CD14-positive monocyte (primary cell): Measurements from ENCODE around the gene CRAMP1. TPM values are rescaled to one million over a fixed set of nuclear protein-coding genes. Genes with fewer than 3 reads are reported as not detected.

ENCODE experiments used
- DNase-seq, 3 donors: peaks; one replicate each; pipeline ENCODE4 v3.0.0-alpha.2; 2011 to 2022
- H2AFZ ChIP-seq: 2 replicates; pipeline ENCODE4 v1.6.0; 2012; ENCODE audit warnings: mild to moderate bottlenecking, low read depth, low read length, inconsistent platforms; ENCODE audit not compliant: insufficient read depth, poor library complexity, severe bottlenecking
- H3K27ac ChIP-seq, 2 donors: 1 replicate in 1 of 2; 2 replicates in 1 of 2; pipeline ENCODE4 v1.5.1; 2012 to 2013; ENCODE audit warnings: low read length in 2 of 2, control low read depth in 1 of 2, inconsistent platforms in 1 of 2, low read depth in 1 of 2, mild to moderate bottlenecking in 1 of 2
- H3K27me3 ChIP-seq, 2 donors: one replicate each; pipeline versions ENCODE4 v1.6.0 to v1.6.1; 2011 to 2013; ENCODE audit warnings: low read length in 2 of 2; ENCODE audit not compliant: control insufficient read depth in 2 of 2, insufficient read depth in 2 of 2
- H3K36me3 ChIP-seq, 2 donors: replicated peaks in 1 of 2; 1 replicate in 1 of 2; 2 replicates in 1 of 2; pipeline versions ENCODE4 v1.5.1 to v1.6.1; 2012 to 2013; ENCODE audit warnings: low read length in 2 of 2, control low read depth in 1 of 2, inconsistent platforms in 1 of 2, mild to moderate bottlenecking in 1 of 2; ENCODE audit not compliant: insufficient read depth in 2 of 2, control insufficient read depth in 1 of 2
- H3K4me1 ChIP-seq, 2 donors: 1 replicate in 1 of 2; 2 replicates in 1 of 2; pipeline versions ENCODE4 v1.5.1 to v1.6.1; 2012 to 2013; ENCODE audit warnings: low read length in 2 of 2, control low read depth in 1 of 2, inconsistent platforms in 1 of 2, mild to moderate bottlenecking in 1 of 2, moderate library complexity in 1 of 2; ENCODE audit not compliant: insufficient read depth in 2 of 2, control insufficient read depth in 1 of 2
- H3K4me2 ChIP-seq: replicated peaks from 2 replicates; pipeline ENCODE3; 2012; ENCODE audit warnings: low read length, moderate library complexity, mild to moderate bottlenecking; ENCODE audit not compliant: poor library complexity, severe bottlenecking; ENCODE audit errors: extremely low read depth
- H3K4me3 ChIP-seq, 3 experiments: fragments of 200-600 bp in 1 of 3; sonication (generic) in 1 of 3; replicated peaks in 1 of 3; 1 replicate in 2 of 3; 2 replicates in 1 of 3; pipeline ENCODE4 v1.5.1; 2011 to 2013; ENCODE audit warnings: low read length in 3 of 3, mild to moderate bottlenecking in 3 of 3, control low read depth in 2 of 3, low read depth in 2 of 3, inconsistent platforms in 1 of 3, moderate library complexity in 1 of 3
- H3K79me2 ChIP-seq: 2 replicates; pipeline ENCODE4 v1.6.0; 2012; ENCODE audit warnings: mild to moderate bottlenecking, control low read depth, inconsistent platforms, low read length, moderate library complexity; ENCODE audit not compliant: insufficient read depth
- H3K9ac ChIP-seq: 2 replicates; pipeline ENCODE4 v1.6.0; 2017; ENCODE audit warnings: low read length, mild to moderate bottlenecking; ENCODE audit not compliant: insufficient read depth, poor library complexity, severe bottlenecking
- H3K9me3 ChIP-seq, 2 donors: replicated peaks in 1 of 2; 1 replicate in 1 of 2; 2 replicates in 1 of 2; pipeline versions ENCODE4 v1.5.1 to v1.6.1; 2012 to 2013; ENCODE audit warnings: low read length in 2 of 2, control low read depth in 1 of 2; ENCODE audit not compliant: control insufficient read depth in 1 of 2, insufficient read depth in 1 of 2
- H4K20me1 ChIP-seq: 2 replicates; pipeline ENCODE4 v1.6.0; 2012; ENCODE audit warnings: mild to moderate bottlenecking, low read length, control low read depth, moderate library complexity; ENCODE audit not compliant: insufficient read depth
- H3K27ac Mint-ChIP-seq, 7 donors: one replicate each; pipeline ENCODE4 v1.8.0; 2020; ENCODE audit warnings: mild to moderate bottlenecking in 7 of 7, mixed read lengths in 7 of 7, moderate library complexity in 6 of 7, inconsistent platforms in 2 of 7
- H3K27me3 Mint-ChIP-seq, 3 donors: one replicate each; pipeline ENCODE4 v1.8.0; 2021 to 2022; ENCODE audit warnings: low read depth in 3 of 3, mild to moderate bottlenecking in 3 of 3, mixed read lengths in 3 of 3, moderate library complexity in 3 of 3, inconsistent platforms in 1 of 3
- H3K36me3 Mint-ChIP-seq, 2 donors: one replicate each; pipeline ENCODE4 v1.8.0; 2020; ENCODE audit warnings: mixed read lengths in 2 of 2, inconsistent platforms in 1 of 2, mild to moderate bottlenecking in 1 of 2
- H3K4me1 Mint-ChIP-seq: one replicate; pipeline ENCODE4 v1.8.0; 2020; ENCODE audit warnings: mild to moderate bottlenecking, mixed read lengths
- H3K4me3 Mint-ChIP-seq, 2 donors: one replicate each; pipeline ENCODE4 v1.8.0; 2020; ENCODE audit warnings: mild to moderate bottlenecking in 2 of 2, mixed read lengths in 2 of 2, moderate library complexity in 1 of 2
- H3K9me3 Mint-ChIP-seq, 7 donors: one replicate each; pipeline ENCODE4 v1.8.0; 2020 to 2022; ENCODE audit warnings: mixed read lengths in 7 of 7, mild to moderate bottlenecking in 6 of 7, moderate library complexity in 6 of 7, inconsistent platforms in 2 of 7
- CTCF ChIP-seq: fragments of 200-600 bp; IDR thresholded peaks from one replicate; pipeline ENCODE4 v1.8.0; 2022; ENCODE audit warnings: antibody characterized with exemption, mild to moderate bottlenecking
- WGBS: methylation state at CpG from one replicate; pipeline ENCODE4 v1.1.5; 2013; ENCODE audit warnings: missing lambda C conversion rate; ENCODE audit not compliant: insufficient coverage; 5-methylcytosine and 5-hydroxymethylcytosine counted together
- intact Hi-C, 2 donors: fragments of 100-400 bp; cut with micrococcal nuclease; formaldehyde crosslinking; loops; one replicate each; pipeline versions ENCODE4 v1.15.0 to v1.15.1; 2023
- polyA plus RNA-seq, 3 donors: library from polyadenylated mRNA; depleted of rRNA in 1 of 3; unstranded in 2 of 3; stranded (reverse) in 1 of 3; fragments of 300-500 nt in 2 of 3; fragments of >200 nt in 1 of 3; fragmentation: Illumina TruSeq in 2 of 3; gene quantifications; 1 replicate in 2 of 3; 2 replicates in 1 of 3; pipeline ENCODE4 v1.2.3, GENCODE V29; 2012 to 2021

CRAMP1 gene
- polyA plus RNA-seq, 3 donors: 0.46 to 12.3 (median 1.0) TPM

- Histone ChIP-seq H3K4me3 (no peak overlapping the region), H3K4me1 (no peaks in the 10 kb centered on the region)
- intact Hi-C loops: no loop called here
These were observed 27.2 kb upstream of the CRAMP1 start for GRCh38 chr16:1584926-1585484.

GRCh38 chr16:1590366-1590765 is 21.8 kb upstream of the CRAMP1 start:
- DNase-seq: no peak
- intact Hi-C loops: no loop called here
- no peaks in the 10 kb centered on the region for H4K20me1 ChIP-seq
- no peaks in the 10 kb centered on the region for H3K36me3 ChIP-seq
- H3K27me3 Mint-ChIP-seq: peaks cover 0 to 2% (median 0%) of the 10 kb centered on the region in 3 donors
- no peak overlapping the region for H2AFZ ChIP-seq
- no peaks in the 10 kb centered on the region for H3K79me2 ChIP-seq
- H3K9me3 ChIP-seq: no peaks in the 10 kb centered on the region
- peaks cover 2% of the 10 kb centered on the region for H3K4me1 Mint-ChIP-seq
- H3K9ac ChIP-seq: no peak overlapping the region
- H3K4me2 ChIP-seq: no peak overlapping the region
- WGBS: 97% methylated on average over 5 of the region's 6 CpGs
- H3K4me3 Mint-ChIP-seq: no peak overlapping the region
- no peaks in the 10 kb centered on the region for H3K9me3 Mint-ChIP-seq
- H3K27ac Mint-ChIP-seq: peak overlapping the region in 1 of 7 donors; percentile 77
- TF ChIP-seq CTCF: no peak
- no peaks in the 10 kb centered on the region for H3K27me3 ChIP-seq
- H3K36me3 Mint-ChIP-seq: peaks cover 1 to 3% of the 10 kb centered on the region in 2 donors
- peaks cover 0 to 2% of the 10 kb centered on the region in 2 donors for H3K4me1 ChIP-seq
- no peak overlapping the region for H3K27ac ChIP-seq
- H3K4me3 ChIP-seq: no peak overlapping the region

More at GRCh38 chr16:1584926-1585484, 27.2 kb upstream of the CRAMP1 start:
- no peak for DNase-seq
- Mint-ChIP-seq H3K27me3 (peaks cover 0 to 2% (median 0%) of the 10 kb centered on the region in 3 donors), H3K9me3 (peaks cover 0 to 2% (median 0%) of the 10 kb centered on the region in 7 donors), H3K4me3 (no peak overlapping the region), H3K4me1 (peaks cover 2% of the 10 kb centered on the region), H3K27ac (no peak overlapping the region), H3K36me3 (peaks cover 0 to 10% of the 10 kb centered on the region in 2 donors)
- WGBS: 86% methylated on average over 5 of the region's 8 CpGs
- no peak overlapping the region for H2AFZ ChIP-seq
- no peaks in the 10 kb centered on the region for H4K20me1 ChIP-seq
- no peaks in the 10 kb centered on the region for H3K79me2 ChIP-seq
- H3K9me3 ChIP-seq: no peaks in the 10 kb centered on the region
- no peak overlapping the region for H3K27ac ChIP-seq
- no peak for TF ChIP-seq CTCF
- H3K27me3 ChIP-seq: no peaks in the 10 kb centered on the region
- H3K4me2 ChIP-seq: no peak overlapping the region
- H3K36me3 ChIP-seq: no peaks in the 10 kb centered on the region
- H3K9ac ChIP-seq: no peak overlapping the region
